HG03342 (cell line): Measurements from ENCODE around the gene SEPSECS.
A peak's percentile ranks its signal among the peaks of the same experiment; 100 is the strongest.
"Not testable (repeated sequence)": the region's sequence is repeated elsewhere in the genome, so short reads cannot be mapped to it uniquely, and the experiment has no call there.

Experiments used
- ATAC-seq: cut with Tn5 transposase; IDR thresholded peaks from one replicate; pipeline ENCODE4 v1.9.1; 2021; ENCODE audit warnings: mild to moderate bottlenecking, moderate library complexity; ENCODE audit not compliant: unreplicated experiment

SEPSECS gene

DNA sequence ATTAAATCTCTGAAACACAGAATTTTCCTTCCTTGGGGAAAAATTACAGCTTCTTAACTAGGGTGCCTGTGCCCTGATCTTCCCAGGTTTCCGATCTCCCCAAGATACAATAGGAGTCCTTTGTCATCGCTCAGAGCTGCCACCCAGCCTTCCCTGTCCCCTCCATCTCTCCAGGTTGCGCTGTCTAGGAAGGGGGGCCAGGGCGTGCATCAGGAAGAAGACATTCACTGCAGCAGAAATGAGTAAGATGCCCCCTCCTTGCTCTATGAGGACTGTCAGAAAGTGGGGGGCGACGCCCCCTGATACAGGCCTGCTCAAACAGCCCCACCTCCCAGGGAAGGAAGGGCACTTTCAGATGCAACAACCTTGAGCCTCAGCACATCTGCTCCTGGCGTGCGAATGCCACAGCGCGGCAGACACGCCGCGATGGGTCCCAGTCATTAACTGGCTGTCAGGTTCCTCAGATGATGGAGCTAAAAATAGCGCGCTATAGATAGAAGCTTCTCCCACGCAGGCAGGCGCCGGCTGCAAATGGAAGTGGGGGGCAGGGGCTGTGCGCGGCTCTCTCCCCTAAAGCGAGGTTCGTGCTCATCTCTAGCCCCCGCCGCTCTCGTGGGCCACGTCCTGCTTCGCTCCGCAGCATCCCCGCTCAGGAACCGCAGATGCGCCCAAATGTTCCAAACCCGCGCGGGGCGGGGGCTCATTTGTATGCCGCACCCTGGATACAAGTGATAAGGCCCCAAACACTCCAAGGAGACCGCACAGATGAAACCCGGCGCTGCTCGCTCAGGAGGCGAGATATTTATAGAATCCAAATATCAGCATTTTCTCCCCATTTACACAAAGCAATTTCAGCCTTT, 71.9 kb downstream of the SEPSECS start:
- peak; percentile 64 for ATAC-seq

DNA sequence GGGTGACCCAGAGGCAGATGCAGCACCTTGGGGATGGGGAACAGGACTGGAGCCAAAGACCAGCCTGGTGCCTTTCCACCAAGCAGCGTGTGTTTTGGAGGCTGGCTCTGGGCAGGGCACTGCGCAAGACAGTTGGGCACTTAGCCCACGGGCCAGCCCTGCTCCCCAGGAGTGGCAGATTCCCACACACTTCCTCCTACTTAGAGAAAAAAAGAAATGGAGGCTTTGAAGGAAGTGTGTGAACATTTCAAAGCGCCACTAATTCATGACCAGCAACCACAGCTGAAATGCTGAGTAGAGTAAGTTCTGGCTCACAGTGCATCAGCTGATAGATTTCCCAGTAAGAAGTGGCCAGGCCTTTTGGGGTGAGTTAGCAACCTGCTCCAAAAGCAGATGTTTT, 74.6 kb downstream of the SEPSECS start:
- no peak for ATAC-seq

DNA sequence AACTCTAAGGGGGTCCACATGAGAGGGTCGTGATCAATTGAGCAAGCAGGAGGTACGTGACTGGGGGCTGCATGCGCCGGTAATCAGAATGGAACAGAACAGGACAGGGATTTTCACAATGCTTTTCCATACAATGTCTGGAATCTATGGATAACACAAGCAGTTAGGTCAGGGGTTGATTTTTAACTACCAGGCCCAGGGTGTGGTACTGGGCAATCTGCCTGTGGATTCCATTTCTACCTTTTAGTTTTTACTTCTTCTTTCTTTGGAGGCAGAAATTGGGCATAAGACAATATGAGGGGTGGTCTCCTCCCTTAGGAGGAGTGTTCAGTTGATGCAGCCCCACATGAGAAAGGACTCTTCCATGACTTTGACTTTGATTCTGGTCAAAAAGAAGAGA, 76.8 kb downstream of the SEPSECS start:
- not testable (repeated sequence) for ATAC-seq

DNA sequence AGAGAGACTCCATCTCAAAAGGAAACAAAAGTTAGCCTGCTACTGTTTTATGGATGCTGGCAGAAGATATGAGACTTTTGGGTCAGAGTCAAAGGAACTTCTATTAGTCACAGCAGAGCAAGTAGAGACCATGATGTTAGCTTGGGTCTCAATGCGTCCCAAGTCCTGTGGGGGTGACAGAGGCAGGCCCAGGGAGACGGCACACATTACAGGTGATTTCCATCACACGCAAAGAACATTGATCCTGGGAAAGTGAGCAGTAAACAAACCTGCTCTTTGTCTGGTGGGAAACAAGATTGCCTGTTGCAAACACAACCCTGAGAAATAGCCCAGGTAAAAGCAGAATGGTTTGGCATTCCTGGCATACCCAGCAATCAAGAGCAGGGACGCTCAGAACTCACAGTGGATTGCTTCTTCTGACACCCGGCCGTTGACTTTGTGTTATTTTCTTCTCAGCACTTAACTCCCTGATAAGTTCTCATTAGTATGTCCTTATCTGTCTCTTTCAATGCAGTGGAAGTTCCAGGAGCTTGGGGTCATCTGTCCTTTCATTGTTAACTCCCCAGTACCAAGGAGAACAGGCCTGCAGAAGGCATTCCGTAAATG, 78.3 kb downstream of the SEPSECS start:
- no peak for ATAC-seq

DNA sequence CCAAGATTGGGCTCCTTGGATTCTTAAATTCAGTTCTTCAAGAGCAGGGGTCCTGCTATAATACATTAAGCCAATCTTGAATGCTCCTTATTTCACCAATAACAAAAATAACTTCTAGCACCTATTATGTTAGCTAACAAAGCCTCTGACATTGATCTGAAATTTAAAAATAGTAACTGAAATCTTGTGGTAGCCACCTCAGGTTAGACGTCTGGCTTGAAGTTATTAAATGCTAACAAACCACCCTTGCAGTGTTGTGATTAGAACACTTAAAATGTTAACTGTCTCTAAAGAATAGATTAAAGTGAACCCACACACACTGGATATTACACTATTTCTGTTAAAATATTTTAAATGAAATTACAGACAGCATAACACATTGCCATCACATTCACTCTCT, 79.7 kb downstream of the SEPSECS start:
- no peak for ATAC-seq

DNA sequence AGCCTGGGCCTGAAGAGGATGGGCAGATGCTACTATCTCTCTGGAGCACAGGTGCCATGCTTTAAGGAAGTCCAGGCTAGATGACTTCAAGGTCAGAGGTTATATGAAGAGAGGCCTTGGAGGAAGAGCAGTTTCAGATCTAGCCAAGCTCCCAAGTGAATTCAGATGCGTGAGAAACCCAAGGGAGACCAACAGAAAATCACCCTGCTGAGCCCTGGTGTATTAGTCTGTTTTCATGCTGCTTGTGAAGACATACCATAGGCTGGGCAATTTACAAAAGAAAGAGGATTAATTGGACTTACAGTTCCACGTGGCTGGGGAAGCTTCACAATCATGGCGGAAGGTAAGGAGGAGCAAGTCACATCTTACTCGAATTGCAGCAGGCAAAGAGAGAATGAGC, 81.7 kb downstream of the SEPSECS start:
- no peak for ATAC-seq

DNA sequence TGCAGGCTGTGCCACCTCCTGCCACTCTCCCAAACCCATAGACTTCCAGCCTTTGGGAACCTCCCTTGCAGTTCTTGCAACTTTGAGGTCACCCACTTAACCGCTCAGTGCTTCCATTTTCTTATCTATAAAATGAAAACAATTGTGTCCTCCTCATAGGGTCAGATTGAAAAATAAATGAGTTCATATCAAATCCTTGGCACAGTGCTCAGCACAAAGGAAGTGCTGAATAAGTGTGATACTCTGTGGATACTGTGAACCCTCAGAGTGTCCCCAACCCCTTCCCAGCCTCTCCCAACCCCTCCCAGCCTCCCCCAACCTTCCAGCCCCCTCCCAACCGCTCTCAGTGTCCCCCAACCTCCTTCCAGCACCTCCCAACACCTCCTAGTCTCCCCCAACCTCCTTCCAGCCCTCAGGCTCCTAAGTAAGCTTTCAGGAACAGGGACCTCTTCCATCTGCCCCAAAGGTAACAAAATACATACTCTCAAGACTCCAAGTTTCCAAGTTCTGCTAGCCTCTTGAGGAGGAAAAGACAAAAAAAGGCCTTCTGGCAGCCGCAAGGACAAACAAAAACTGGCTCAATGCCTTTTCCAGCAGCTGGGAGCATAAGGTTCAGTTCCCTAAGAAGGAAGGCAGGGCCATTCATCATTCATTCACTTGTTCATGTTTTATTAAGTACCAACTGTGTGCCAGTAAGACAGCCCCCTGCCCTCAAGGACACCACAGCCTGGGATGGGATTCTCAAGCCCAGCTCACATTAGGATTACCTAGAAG, 83.4 kb downstream of the SEPSECS start:
- ATAC-seq: no peak

DNA sequence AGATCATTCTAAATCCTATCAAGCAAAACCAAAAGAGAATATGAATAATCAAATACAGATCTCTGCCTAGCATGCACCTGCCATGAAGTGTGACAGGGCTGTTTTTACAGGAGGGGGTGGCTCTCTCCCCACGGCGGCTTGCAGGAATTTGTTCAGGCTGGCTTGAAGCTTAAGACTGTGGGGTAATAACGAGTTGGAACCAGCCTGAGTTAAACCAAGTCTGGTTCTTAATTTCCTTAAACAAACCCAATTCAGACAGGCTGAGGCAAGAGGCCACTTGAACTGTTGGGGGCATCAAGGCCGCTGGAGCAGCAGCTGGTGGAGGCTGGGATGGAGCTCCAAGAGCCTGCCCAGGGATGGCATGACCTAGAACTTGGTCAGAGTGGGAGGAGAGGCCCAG, 84.4 kb downstream of the SEPSECS start:
- ATAC-seq: no peak

DNA sequence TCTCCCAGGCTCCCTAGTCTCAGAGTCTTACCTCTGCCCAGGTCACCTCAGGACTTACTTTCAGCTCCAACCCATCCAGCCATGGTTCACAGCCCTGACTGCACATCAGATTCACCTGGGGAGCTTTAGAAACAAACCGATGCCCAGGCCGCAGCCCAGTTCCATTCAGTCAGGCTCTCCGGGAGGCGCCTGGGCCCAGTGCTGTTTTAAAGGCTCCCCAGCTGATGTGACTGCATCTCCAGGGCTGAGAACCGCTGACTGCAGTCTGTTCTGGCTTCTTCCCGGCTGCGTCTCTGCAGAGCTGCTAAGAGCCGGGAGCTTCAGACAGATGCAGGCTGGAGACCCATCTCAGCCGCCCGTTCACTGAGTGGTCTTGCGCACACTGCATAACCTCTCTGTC, 85.1 kb downstream of the SEPSECS start:
- ATAC-seq: no peak

DNA sequence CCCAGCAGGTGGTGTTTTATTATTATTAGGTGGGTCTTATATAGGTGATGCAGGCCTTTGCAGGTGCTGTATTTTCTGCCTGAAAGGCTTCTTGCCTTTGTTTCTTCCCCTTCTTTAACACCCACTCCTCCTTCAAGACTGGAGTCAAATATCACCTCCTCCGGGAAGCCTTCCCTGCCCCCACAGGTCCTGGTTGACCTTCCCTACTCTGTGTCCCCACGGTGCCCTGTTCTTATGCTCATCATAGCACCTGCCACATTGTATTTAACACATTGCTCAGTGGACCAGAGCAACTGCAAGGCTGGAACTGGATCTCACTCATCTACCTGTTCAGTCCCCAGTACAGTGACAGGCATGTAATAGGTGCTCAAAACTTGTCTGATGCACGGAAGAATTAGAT, 89.7 kb downstream of the SEPSECS start:
- no peak for ATAC-seq
